HuH-7 (cell line): ENCODE results near the gene SLC35A1.
"Not testable (repeated sequence)": the region's sequence is repeated elsewhere in the genome, so short reads cannot be mapped to it uniquely, and the experiment has no call there.

Source experiments
- DNase-seq: peaks from one replicate; pipeline ENCODE4 v3.0.0; 2011; ENCODE audit warnings: low spot score

Gene SLC35A1

GRCh38 chr6:87472525-87473418, at the start of gene SLC35A1:
SLC35A1 (plus strand) TSS chr6:87472974; CDS start chr6:87473004, 30 bp downstream.
- peak; percentile 83 for DNase-seq

GRCh38 chr6:87426789-87427188, 46.0 kb upstream of the SLC35A1 start:
- no peak for DNase-seq

GRCh38 chr6:87430499-87430898, 42.3 kb upstream of the SLC35A1 start:
- no peak for DNase-seq

GRCh38 chr6:87431263-87431662, 41.5 kb upstream of the SLC35A1 start:
- DNase-seq, result no peak

GRCh38 chr6:87436435-87436834, 36.3 kb upstream of the SLC35A1 start:
- DNase-seq, result peak; percentile 72

- DNase-seq, result no peak
Measured at GRCh38 chr6:87441711-87442110, 31.1 kb upstream of the SLC35A1 start.

- no peak for DNase-seq
Measured at GRCh38 chr6:87444362-87444761, 28.4 kb upstream of the SLC35A1 start.

GRCh38 chr6:87465051-87465450, 7.7 kb upstream of the SLC35A1 start:
- DNase-seq, result no peak

- DNase-seq, result peak; percentile 43
Measured at GRCh38 chr6:87473419-87473903, 687 bp downstream of the SLC35A1 start.

- DNase-seq, result no peak
Measured at GRCh38 chr6:87481931-87482330, 9.2 kb downstream of the SLC35A1 start.

GRCh38 chr6:87482366-87482765, 9.6 kb downstream of the SLC35A1 start:
- no peak for DNase-seq

GRCh38 chr6:87483929-87484328, 11.2 kb downstream of the SLC35A1 start:
- DNase-seq, result no peak

- no peak for DNase-seq
Measured at GRCh38 chr6:87484491-87484890, 11.7 kb downstream of the SLC35A1 start.

- DNase-seq, result no peak
Measured at GRCh38 chr6:87487555-87487954, 14.8 kb downstream of the SLC35A1 start.

GRCh38 chr6:87489326-87489725, 16.6 kb downstream of the SLC35A1 start:
- not testable (repeated sequence) for DNase-seq

GRCh38 chr6:87494761-87495422, 22.1 kb downstream of the SLC35A1 start:
- no peak for DNase-seq

GRCh38 chr6:87498048-87498447, 25.3 kb downstream of the SLC35A1 start:
- DNase-seq, result no peak

GRCh38 chr6:87501809-87502572, 29.2 kb downstream of the SLC35A1 start:
- no peak for DNase-seq

GRCh38 chr6:87504441-87504840, 31.7 kb downstream of the SLC35A1 start:
- DNase-seq, result no peak

GRCh38 chr6:87514831-87515230, 42.1 kb downstream of the SLC35A1 start:
- DNase-seq, result no peak

- DNase-seq, result no peak
Measured at GRCh38 chr6:87518453-87518852, 45.7 kb downstream of the SLC35A1 start.

- DNase-seq, result no peak
Measured at GRCh38 chr6:87522686-87523085, 49.9 kb downstream of the SLC35A1 start.
